Measurements from ENCODE around the gene DBR1.

Gene DBR1

GRCh38 chr3:138219255-138219654 is 44.5 kb upstream of the DBR1 start:
- Histone ChIP-seq H3K27ac (no peak overlapping the region), H3K4me3 (ENCODE audit: low read depth, low read length) (no peak overlapping the region), H3K36me3 (peaks cover 24% of the 10 kb centered on the region), H3K27me3 (ENCODE audit: insufficient read depth, low read depth, severe bottlenecking) (no peaks in the 10 kb centered on the region), H3K9me3 (ENCODE audit: severe bottlenecking) (no peaks in the 10 kb centered on the region)
- no peak for TF ChIP-seq CTCF (IDR thresholded peaks at IDR 0.05; ENCODE audit: low read depth, low read length)
- no peak for DNase-seq

- Histone ChIP-seq H3K36me3 (peaks cover 13% of the 10 kb centered on the region), H3K27me3 (ENCODE audit: insufficient read depth, low read depth, severe bottlenecking) (no peaks in the 10 kb centered on the region), H3K4me3 (ENCODE audit: low read depth, low read length) (no peak overlapping the region), H3K9me3 (ENCODE audit: severe bottlenecking) (no peaks in the 10 kb centered on the region), H3K27ac (no peak overlapping the region)
- no peak for TF ChIP-seq CTCF (IDR thresholded peaks at IDR 0.05; ENCODE audit: low read depth, low read length)
- DNase-seq: no peak
Observed at GRCh38 chr3:138213398-138214085, 38.8 kb upstream of the DBR1 start.

GRCh38 chr3:138210528-138210927 is 35.8 kb upstream of the DBR1 start:
- Histone ChIP-seq H3K27ac (no peak overlapping the region), H3K9me3 (ENCODE audit: severe bottlenecking) (no peaks in the 10 kb centered on the region), H3K4me3 (ENCODE audit: low read depth, low read length) (no peak overlapping the region), H3K36me3 (peaks cover 17% of the 10 kb centered on the region), H3K27me3 (ENCODE audit: insufficient read depth, low read depth, severe bottlenecking) (no peaks in the 10 kb centered on the region)
- no peak for DNase-seq
- TF ChIP-seq CTCF (IDR thresholded peaks at IDR 0.05; ENCODE audit: low read depth, low read length): no peak

- peaks cover 16% of the 10 kb centered on the region for H3K36me3 ChIP-seq
- no peak overlapping the region for H3K4me3 ChIP-seq (ENCODE audit: low read depth, low read length)
- no peak for DNase-seq
- H3K27me3 ChIP-seq (ENCODE audit: insufficient read depth, low read depth, severe bottlenecking): no peaks in the 10 kb centered on the region
- no peak overlapping the region for H3K27ac ChIP-seq
- TF ChIP-seq CTCF (IDR thresholded peaks at IDR 0.05; ENCODE audit: low read depth, low read length): no peak
- no peaks in the 10 kb centered on the region for H3K9me3 ChIP-seq (ENCODE audit: severe bottlenecking)
Observed at GRCh38 chr3:138206196-138206595, 31.5 kb upstream of the DBR1 start.

- H3K36me3 ChIP-seq: peaks cover 15% of the 10 kb centered on the region
- H3K27me3 ChIP-seq (ENCODE audit: insufficient read depth, low read depth, severe bottlenecking): no peaks in the 10 kb centered on the region
- no peak overlapping the region for H3K4me3 ChIP-seq (ENCODE audit: low read depth, low read length)
- no peaks in the 10 kb centered on the region for H3K9me3 ChIP-seq (ENCODE audit: severe bottlenecking)
- no peak overlapping the region for H3K27ac ChIP-seq
- no peak for DNase-seq
- TF ChIP-seq CTCF (IDR thresholded peaks at IDR 0.05; ENCODE audit: low read depth, low read length): no peak
Observed at GRCh38 chr3:138205527-138205926, 30.8 kb upstream of the DBR1 start.

GRCh38 chr3:138203938-138204337 is 29.2 kb upstream of the DBR1 start:
- peaks cover 9% of the 10 kb centered on the region for H3K36me3 ChIP-seq
- no peaks in the 10 kb centered on the region for H3K27me3 ChIP-seq (ENCODE audit: insufficient read depth, low read depth, severe bottlenecking)
- H3K27ac ChIP-seq: no peak overlapping the region
- H3K9me3 ChIP-seq (ENCODE audit: severe bottlenecking): no peaks in the 10 kb centered on the region
- DNase-seq: no peak
- H3K4me3 ChIP-seq (ENCODE audit: low read depth, low read length): no peak overlapping the region
- TF ChIP-seq CTCF (IDR thresholded peaks at IDR 0.05; ENCODE audit: low read depth, low read length): no peak

Data from WERI-Rb-1 (cell line).